ENCODE data around the gene SUPT6H. TPM values are rescaled to one million over a fixed set of nuclear protein-coding genes. Genes with fewer than 3 reads are reported as not detected.

SUPT6H gene
- total and polyA plus RNA-seq, 2 of the 8 experiments (the other 6 are each of a cell fraction or from before 2014, with no cell fraction given): 32.0 to 59.9 TPM

DNA sequence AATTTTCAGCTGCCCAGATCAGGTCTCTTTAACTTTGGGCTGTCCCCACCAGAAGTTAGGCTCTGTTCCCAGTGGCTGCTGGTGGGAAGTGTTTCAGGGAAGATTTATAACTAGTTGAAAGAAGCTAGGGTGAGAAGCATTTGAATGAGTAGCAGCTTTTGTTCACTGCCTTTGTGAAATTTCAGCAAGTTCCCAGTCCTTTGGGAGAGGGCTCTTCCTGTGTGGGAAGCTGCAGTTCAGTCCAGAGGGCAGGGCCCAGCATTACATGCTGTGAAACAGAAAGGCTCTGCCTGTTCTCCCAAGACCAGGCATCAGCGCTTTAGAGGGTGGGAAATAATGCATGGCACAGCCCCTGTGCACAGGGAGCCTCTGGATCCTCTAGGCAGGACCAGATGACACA is 31.9 kb downstream of the SUPT6H start:
- Histone ChIP-seq H4K91ac (replicated peaks; ENCODE audit: insufficient read length, low read length) (no peak overlapping the region), H3K79me1 (ENCODE audit: low read depth, low read length) (no peaks in the 10 kb centered on the region), H2BK15ac (ENCODE audit: low read length) (no peak overlapping the region), H3K79me2 (ENCODE audit: control insufficient read depth in 1 of 2, insufficient read depth in 2 of 2, low read length in 2 of 2) (no peaks in the 10 kb centered on the region), H4K8ac (ENCODE audit: extremely low read depth, insufficient read depth, low read length) (no peak overlapping the region), H2BK20ac (ENCODE audit: low read length) (no peak overlapping the region), H3K27ac (ENCODE audit: low read depth, low read length) (no peak overlapping the region), H3K4me2 (ENCODE audit: insufficient read depth in 1 of 2, low read depth in 2 of 2, low read length in 2 of 2) (no peak overlapping the region), H3K27me3 (replicated peaks in 1 of 4; ENCODE audit: control insufficient read depth in 3 of 4, extremely low read depth in 1 of 4, insufficient read depth in 3 of 4, low read length in 3 of 4) (no peaks in the 10 kb centered on the region), H3K14ac (ENCODE audit: insufficient read length) (no peak overlapping the region), H3K36me3 (ENCODE audit: control insufficient read depth in 2 of 4, insufficient read depth in 4 of 4, low read length in 3 of 4) (peaks cover 42 to 87% (median 78%) of the 10 kb centered on the region in 4 experiments), H2AK5ac (ENCODE audit: low read depth, low read length) (no peak overlapping the region), H3K4me1 (replicated peaks in 1 of 4; ENCODE audit: control insufficient read depth in 3 of 4, insufficient read depth in 4 of 4, low read length in 3 of 4) (no peaks in the 10 kb centered on the region), H3K9ac (replicated peaks in 1 of 4; ENCODE audit: extremely low read depth in 1 of 4, low read depth in 3 of 4, low read length in 3 of 4) (no peak overlapping the region), H4K20me1 (replicated peaks in 1 of 2; ENCODE audit: control insufficient read depth in 1 of 2, insufficient read depth in 2 of 2, low read length in 2 of 2) (peaks cover 3 to 9% of the 10 kb centered on the region in 2 experiments), H2AFZ (ENCODE audit: low read length) (no peak overlapping the region), H3K23me2 (ENCODE audit: low read depth, low read length) (no peaks in the 10 kb centered on the region), H2BK5ac (ENCODE audit: low read depth, low read length) (no peak overlapping the region), H3K56ac (replicated peaks; ENCODE audit: insufficient read length, low read depth, low read length) (no peak overlapping the region), H3K4me3 (ENCODE audit: extremely low read depth in 1 of 4, insufficient read depth in 2 of 4, low read depth in 3 of 4, low read length in 4 of 4) (no peak overlapping the region), H3K18ac (ENCODE audit: extremely low read depth, low read length) (no peak overlapping the region), H3K23ac (ENCODE audit: insufficient read length) (no peak overlapping the region), H3K4ac (replicated peaks; ENCODE audit: insufficient read length, low read depth, low read length) (no peak overlapping the region), H2BK120ac (replicated peaks; ENCODE audit: low read depth, low read length) (no peak overlapping the region), H3K9me3 (ENCODE audit: insufficient read depth in 2 of 2, low read depth in 1 of 2, low read length in 1 of 2) (no peaks in the 10 kb centered on the region), H4K5ac (ENCODE audit: insufficient read length, low read depth, low read length) (no peak overlapping the region), H2BK12ac (ENCODE audit: low read depth, low read length) (no peak overlapping the region)
- CTCF ChIA-PET (ENCODE audit: partially characterized antibody): interaction anchor here (0.8 to 1.3 kb wide), 2 partner anchors 47 to 81 kb away, joined by 3 read pairs; no protein-coding TSS in a partner anchor
- WGBS, 2 experiments (ENCODE audit: extremely low coverage in 1 of 2, insufficient coverage in 1 of 2, insufficient read length in 1 of 2, insufficient replicate concordance in 2 of 2, low coverage in 1 of 2, low lambda C conversion rate in 2 of 2, missing lambda C conversion rate in 1 of 2): 94% methylated on average over 1 of the region's 1 CpG; no CpG with 5 or more reads in 1 of the 2 experiments
- FAIRE-seq (no peak), DNase-seq (ENCODE audit: low read depth in 1 of 2, low spot score in 2 of 2) (no peak)
- POLR2A ChIA-PET (ENCODE audit: partially characterized antibody): interaction anchor here (1.1 to 6.4 kb wide), 10 partner anchors 10 to 71 kb away, joined by 3 to 47 read pairs (median 8); partner anchors contain the start of genes PROCA1, RPL23A, SDF2 and SUPT6H
- TF ChIP-seq BRCA1 (IDR thresholded peaks at IDR 0.05; ENCODE audit: low read depth, low read length): no peak
- no peak for TF ChIP-seq GTF2F1 (IDR thresholded peaks at IDR 0.05; ENCODE audit: borderline replicate concordance, low read depth, low read length)
- TF ChIP-seq BACH1 (IDR thresholded peaks at IDR 0.05; ENCODE audit: low read length): no peak
- no peak for TF ChIP-seq EZH2 (IDR thresholded peaks at IDR 0.05; ENCODE audit: low read depth, low read length, severe bottlenecking)
- TF ChIP-seq KDM4A (IDR thresholded peaks at IDR 0.05; ENCODE audit: low read depth, low read length, severe bottlenecking): no peak

Data from H1 (cell line).